ENCODE data around the gene ADIG. TPM values are rescaled to one million over a fixed set of nuclear protein-coding genes. Genes with fewer than 3 reads are reported as not detected.

Gene ADIG
- 0.43 TPM for total RNA-seq
- long read RNA-seq, result 0 reads

DNA sequence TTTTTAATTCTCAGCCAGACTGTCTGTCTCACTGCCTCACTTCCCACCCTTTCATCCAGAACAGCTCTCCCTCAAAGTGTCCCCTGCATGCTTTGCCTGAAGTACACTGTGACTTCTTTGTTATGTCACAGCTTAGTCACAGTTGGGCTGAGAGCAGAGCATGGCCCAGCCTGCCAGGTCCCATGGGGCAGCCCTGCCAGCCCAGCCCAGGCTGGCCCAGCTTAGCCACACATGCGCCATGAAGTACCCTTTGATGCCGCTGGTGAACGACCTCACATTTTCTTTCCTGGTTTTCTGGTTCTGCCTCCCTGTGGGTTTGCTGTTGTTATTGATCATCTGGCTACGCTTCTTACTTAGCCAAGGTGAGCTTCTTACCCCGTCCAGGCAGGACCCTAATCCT, at the start of gene ADIG:
ADIG (plus strand) TSS at position 185 of the 400 bp plus-strand sequence; CDS start at position 239, 54 bp downstream.
- ATAC-seq (peak; percentile 86), DNase-seq (ENCODE audit: missing footprints) (peak; percentile 67)
- intact Hi-C loops (cut with DNase I), result no loop called here

DNA sequence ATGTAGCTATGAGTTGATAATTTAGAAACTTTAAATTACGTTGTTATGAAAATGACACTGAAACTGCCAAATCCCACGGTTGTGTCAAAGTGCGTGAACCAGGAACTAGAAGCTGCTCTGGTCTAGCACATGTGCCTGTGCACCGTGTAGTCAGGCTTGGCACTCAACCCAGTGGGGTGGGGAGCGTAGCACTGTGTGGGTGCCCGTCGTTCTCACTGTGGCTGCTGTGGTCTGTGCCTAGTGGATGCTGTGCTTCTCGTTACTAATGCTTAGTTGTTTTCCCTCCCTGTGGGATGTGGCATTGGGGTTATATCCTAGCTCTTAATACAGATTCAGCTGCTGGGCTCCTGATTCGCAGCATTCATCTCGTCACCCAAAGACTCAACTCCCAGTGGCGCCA, 46.2 kb upstream of the ADIG start:
- ATAC-seq (no peak), DNase-seq (ENCODE audit: missing footprints) (no peak)
- intact Hi-C loops (cut with DNase I), result no loop called here

GRCh38 chr20:38536310-38536709, 44.7 kb upstream of the ADIG start:
- DNase-seq (ENCODE audit: missing footprints), result no peak
- ATAC-seq, result no peak
- intact Hi-C loops (cut with DNase I), result no loop called here

DNA sequence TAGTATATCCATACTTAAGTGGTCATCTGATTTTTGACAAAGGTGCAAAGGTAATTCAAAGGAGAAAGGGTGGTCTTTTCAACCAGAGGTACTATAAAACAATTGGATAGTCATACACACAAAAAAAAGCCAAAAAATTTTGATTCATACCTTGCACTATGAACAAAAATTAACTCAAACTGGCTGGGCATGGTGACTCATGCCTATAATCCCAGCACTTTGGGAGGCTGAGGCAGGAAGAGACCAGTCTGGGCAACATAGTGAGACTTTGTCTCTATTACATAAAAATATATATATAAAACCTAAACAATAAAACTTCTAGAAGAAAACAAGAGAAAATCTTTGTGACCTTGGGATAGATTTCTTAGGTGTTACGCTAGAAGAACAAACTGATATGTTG, 43.8 kb upstream of the ADIG start:
- intact Hi-C loops (cut with DNase I), result no loop called here
- no peak for ATAC-seq
- DNase-seq (ENCODE audit: missing footprints), result no peak

- no peak for DNase-seq (ENCODE audit: missing footprints)
Observed at GRCh38 chr20:38538789-38539188, 42.2 kb upstream of the ADIG start.

GRCh38 chr20:38543014-38543906, 37.7 kb upstream of the ADIG start:
- intact Hi-C loops (cut with DNase I), result no loop called here

More at GRCh38 chr20:38538789-38539188, 42.2 kb upstream of the ADIG start:
- intact Hi-C loops (cut with DNase I), result no loop called here
- no peak for ATAC-seq

DNA sequence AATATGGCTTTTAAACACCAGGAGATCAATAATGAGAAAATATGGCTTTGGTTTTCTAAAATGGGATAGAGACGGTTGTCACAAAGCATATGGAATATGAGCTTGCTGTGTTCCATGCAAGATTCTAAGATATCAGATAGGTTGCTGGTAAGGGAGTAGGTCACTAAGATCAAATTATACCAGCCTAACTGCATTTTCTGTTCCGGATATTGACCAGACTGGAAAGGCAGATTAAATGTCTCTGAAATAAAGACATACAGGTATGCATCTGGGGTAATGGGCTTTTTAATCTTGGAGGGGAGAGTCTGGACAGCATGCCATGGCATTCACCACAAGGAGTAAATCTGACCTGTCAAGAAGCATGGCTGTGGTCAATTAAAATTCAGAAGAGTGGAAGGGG, 35.2 kb upstream of the ADIG start:
- DNase-seq (ENCODE audit: missing footprints) (no peak), ATAC-seq (no peak)
- intact Hi-C loops (cut with DNase I), result no loop called here

More at GRCh38 chr20:38543014-38543906, 37.7 kb upstream of the ADIG start:
- peak; percentile 63 for ATAC-seq
- DNase-seq (ENCODE audit: missing footprints), result no peak

DNA sequence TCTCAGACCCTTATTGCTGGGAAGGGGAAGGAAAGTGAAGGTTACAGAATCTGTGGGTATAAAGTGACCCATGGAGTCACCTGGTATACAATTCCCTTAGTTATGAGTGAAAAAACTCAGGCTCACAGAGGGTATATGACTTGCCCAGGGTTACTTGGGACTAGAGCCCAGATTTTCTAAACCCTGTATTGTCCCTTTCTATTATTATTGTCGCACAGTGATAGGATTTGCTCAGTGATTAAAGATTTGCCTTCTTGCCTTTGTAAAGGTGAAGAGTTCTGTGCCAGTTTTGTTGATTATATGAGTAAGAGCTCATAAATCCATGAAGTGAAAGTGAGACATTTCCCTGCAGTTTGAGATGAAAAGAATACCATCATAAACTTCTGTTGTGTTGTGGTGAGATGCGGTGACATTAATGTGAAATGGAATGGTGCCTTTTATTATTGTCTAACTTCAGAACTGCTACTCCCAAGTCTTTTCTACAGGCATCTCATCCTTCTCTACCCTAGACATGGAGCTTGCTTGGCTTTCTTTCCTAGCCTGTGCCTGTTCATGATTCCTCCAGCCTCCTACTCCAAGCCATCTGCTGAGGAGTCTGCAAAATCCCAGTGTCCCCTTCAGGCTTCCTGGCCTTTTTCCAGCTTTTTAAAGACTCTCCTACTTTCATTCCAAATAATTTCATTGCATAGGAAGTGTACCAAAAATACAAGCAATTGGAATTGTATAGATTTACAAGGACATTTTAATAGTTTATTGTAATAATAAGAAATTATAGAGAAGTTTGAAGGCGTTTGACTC, 33.5 kb upstream of the ADIG start:
- ATAC-seq (no peak), DNase-seq (ENCODE audit: missing footprints) (no peak)
- intact Hi-C loops (cut with DNase I), result no loop called here

GRCh38 chr20:38548356-38549083, 32.5 kb upstream of the ADIG start:
- no peak for DNase-seq (ENCODE audit: missing footprints)
- intact Hi-C loops (cut with DNase I), result no loop called here
- ATAC-seq, result no peak

DNA sequence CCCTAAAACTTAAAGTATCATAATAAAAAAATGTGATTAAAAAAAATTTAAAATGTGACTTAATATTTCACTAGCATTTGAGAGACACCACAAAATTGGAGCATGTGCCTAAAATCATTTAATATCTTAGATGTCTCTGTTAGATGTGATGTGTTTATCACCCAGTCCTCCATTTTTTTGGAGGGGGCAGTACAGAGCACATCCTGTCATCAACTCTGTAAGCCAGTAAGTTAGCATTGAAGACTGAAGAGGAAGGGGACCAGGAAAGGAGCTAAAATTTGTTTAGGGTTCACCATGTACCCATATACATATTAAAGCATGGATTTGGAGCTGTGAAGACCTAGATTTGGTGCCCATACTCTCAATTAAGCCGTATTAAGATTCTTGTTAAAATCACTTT, 30.7 kb upstream of the ADIG start:
- intact Hi-C loops (cut with DNase I), result no loop called here
- DNase-seq (ENCODE audit: missing footprints) (no peak), ATAC-seq (no peak)

DNA sequence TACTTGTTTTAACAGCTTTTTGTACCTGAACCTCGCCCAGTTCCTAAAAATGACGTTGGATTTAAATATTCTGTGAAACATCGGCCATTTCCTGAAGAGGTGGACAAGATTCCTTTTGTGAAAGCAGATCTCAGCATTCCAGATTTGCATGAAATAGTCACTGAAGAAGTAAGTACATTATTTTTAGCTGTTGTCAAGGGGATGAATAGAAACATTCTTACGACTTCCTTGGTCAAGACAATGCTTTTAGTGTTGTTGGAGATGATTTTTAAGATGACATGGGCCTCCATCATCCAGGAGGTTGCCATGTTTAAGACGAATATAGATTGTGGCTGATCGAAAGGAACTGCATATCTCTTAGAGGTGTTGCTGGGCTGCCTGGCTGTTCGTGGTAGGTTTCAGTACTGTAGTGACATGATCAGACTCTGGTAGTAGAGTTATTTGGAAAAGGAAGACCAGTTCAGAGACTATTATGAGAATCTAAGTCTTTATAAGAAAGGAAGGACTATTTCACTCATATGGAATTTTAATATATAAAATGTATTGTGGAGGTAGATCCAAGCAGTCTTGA, 29.9 kb upstream of the ADIG start:
- DNase-seq (ENCODE audit: missing footprints) (no peak), ATAC-seq (no peak)
- intact Hi-C loops (cut with DNase I), result no loop called here

- ATAC-seq, result no peak
- intact Hi-C loops (cut with DNase I), result no loop called here
Observed at GRCh38 chr20:38554986-38555385, 26.0 kb upstream of the ADIG start.

GRCh38 chr20:38555395-38555794, 25.6 kb upstream of the ADIG start:
- ATAC-seq (no peak), DNase-seq (ENCODE audit: missing footprints) (no peak)
- intact Hi-C loops (cut with DNase I), result no loop called here

More at GRCh38 chr20:38554986-38555385, 26.0 kb upstream of the ADIG start:
- DNase-seq (ENCODE audit: missing footprints), result no peak

GRCh38 chr20:38557174-38557573, 23.8 kb upstream of the ADIG start:
- DNase-seq (ENCODE audit: missing footprints) (no peak), ATAC-seq (no peak)
- intact Hi-C loops (cut with DNase I), result no loop called here

DNA sequence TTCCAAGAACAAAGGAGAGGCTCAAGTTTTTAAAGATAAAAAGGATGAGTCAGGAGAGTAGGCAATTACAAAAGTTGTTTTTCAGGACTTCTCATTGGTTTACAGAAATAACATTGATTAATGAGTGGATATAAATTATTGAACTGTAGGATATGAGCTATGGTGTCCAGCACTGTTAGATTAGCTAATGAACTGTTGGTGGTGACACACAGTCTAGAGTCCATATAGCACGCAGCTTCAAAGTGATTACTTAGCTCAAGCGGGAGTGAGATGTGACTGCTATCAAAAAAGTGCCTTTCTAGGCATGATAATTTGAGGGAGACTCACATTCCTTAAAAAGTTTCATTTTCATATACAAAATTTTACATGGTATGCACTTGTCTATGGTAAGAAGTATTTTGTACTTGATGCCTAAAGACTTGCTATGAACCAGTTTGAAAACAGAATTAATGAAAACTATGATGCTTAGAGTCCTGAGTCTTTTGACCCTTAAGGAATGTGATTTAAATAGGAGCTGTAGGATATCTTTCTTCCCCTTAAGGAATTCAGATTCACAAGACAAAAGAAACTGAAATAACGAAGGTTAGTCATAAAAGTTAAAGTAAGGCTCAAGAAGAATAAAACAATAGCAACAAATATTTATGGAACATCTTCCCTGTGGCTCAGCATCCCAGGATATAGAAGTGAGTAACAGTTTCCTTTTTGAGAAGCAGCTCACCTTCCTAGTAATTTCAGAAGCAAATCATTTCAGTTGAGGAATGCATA, 22.2 kb upstream of the ADIG start:
- ATAC-seq (no peak), DNase-seq (ENCODE audit: missing footprints) (no peak)
- intact Hi-C loops (cut with DNase I), result no loop called here

- no peak for DNase-seq (ENCODE audit: missing footprints)
- ATAC-seq, result no peak
- intact Hi-C loops (cut with DNase I), result no loop called here
Observed at GRCh38 chr20:38559764-38560163, 21.2 kb upstream of the ADIG start.

- no peak for DNase-seq (ENCODE audit: missing footprints)
- ATAC-seq, result no peak
- intact Hi-C loops (cut with DNase I), result no loop called here
Observed at GRCh38 chr20:38563802-38564431, 17.1 kb upstream of the ADIG start.

GRCh38 chr20:38564680-38565079, 16.3 kb upstream of the ADIG start:
- intact Hi-C loops (cut with DNase I), result no loop called here
- ATAC-seq (no peak), DNase-seq (ENCODE audit: missing footprints) (no peak)
